HL-60 (cell line): ENCODE results near the gene NR2F2.

ENCODE experiments used
- DNase-seq, 2 experiments: peaks; one replicate each; pipeline ENCODE4 v3.0.0-alpha.2; 2010 to 2020; ENCODE audit warnings: low read depth in 1 of 2, low spot score in 1 of 2
- H3K27ac ChIP-seq: fragments of 250-450 bp; sonication (Bioruptor Pico); replicated peaks from 2 replicates; pipeline ENCODE4 v1.5.1; 2020; ENCODE audit warnings: mild to moderate bottlenecking, moderate library complexity
- H3K27me3 ChIP-seq: fragments of 250-450 bp; sonication (Bioruptor Pico); 2 replicates; pipeline ENCODE4 v1.5.1; 2021; ENCODE audit warnings: mild to moderate bottlenecking, moderate library complexity; ENCODE audit not compliant: insufficient read depth, poor library complexity, severe bottlenecking
- H3K4me3 ChIP-seq: replicated peaks from 2 replicates; pipeline ENCODE4 v1.5.1; 2011; ENCODE audit warnings: mild to moderate bottlenecking, control low read depth, low read length; ENCODE audit not compliant: insufficient read depth
- GABPA ChIP-seq: IDR thresholded peaks from 2 replicates; pipeline ENCODE4 v1.6.1; 2012; ENCODE audit warnings: low read depth
- POLR2AphosphoS5 ChIP-seq: IDR thresholded peaks from 2 replicates; pipeline ENCODE4 v1.6.1; 2012; ENCODE audit warnings: low read depth
- REST ChIP-seq: IDR thresholded peaks from 2 replicates; pipeline ENCODE4 v1.6.1; 2012; ENCODE audit warnings: low read depth; ENCODE audit not compliant: insufficient replicate concordance
- SPI1 ChIP-seq: IDR thresholded peaks from 2 replicates; pipeline ENCODE4 v1.6.1; 2012; ENCODE audit warnings: low read depth, mild to moderate bottlenecking, borderline replicate concordance
- TF ChIP-seq, protein P1 (sequence below): IDR thresholded peaks from one replicate; pipeline ENCODE4 v1.5.1; 2011; ENCODE audit warnings: low read length, control low read depth, inconsistent platforms; ENCODE audit not compliant: insufficient read depth

NR2F2 gene

GRCh38 chr15:96345560-96346399, 15.3 kb downstream of the NR2F2 start:
- H3K27ac ChIP-seq: peak overlapping the region; percentile 17
- H3K4me3 ChIP-seq: peak overlapping the region; percentile 42
- DNase-seq: peak in 1 of 2 experiments; percentile 68
- no peak for TF ChIP-seq GABPA
- TF ChIP-seq, protein P1, sequence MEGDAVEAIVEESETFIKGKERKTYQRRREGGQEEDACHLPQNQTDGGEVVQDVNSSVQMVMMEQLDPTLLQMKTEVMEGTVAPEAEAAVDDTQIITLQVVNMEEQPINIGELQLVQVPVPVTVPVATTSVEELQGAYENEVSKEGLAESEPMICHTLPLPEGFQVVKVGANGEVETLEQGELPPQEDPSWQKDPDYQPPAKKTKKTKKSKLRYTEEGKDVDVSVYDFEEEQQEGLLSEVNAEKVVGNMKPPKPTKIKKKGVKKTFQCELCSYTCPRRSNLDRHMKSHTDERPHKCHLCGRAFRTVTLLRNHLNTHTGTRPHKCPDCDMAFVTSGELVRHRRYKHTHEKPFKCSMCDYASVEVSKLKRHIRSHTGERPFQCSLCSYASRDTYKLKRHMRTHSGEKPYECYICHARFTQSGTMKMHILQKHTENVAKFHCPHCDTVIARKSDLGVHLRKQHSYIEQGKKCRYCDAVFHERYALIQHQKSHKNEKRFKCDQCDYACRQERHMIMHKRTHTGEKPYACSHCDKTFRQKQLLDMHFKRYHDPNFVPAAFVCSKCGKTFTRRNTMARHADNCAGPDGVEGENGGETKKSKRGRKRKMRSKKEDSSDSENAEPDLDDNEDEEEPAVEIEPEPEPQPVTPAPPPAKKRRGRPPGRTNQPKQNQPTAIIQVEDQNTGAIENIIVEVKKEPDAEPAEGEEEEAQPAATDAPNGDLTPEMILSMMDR: peak; percentile 32
- no peaks in the 10 kb centered on the region for H3K27me3 ChIP-seq

DNA sequence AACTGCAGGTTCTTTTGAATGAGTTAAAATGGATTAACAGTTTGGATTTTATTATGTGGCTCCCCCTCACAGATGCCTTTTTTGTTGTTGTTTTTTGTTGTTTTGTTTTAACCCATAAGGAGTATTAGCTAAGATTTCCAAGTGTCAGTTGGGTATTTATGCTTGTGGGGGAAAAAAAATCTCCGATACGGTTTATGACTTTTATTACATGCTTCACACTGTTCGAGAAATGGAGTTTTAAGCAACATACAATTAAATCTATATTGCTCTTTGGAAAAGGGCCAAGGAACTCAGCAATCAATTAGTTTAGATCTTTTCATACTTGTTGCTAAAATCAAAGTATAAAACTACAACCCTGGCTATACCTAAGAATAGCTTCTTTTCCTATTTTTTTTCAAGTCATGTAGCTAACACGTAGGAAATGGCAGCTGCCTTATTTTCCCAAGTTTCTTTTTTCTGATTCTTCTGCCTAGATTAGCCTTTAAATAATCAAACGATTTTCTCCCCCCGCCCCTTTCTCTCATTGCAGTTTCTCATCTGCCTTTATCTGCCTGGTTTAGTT, 16.0 kb downstream of the NR2F2 start:
- H3K4me3 ChIP-seq: no peak overlapping the region
- H3K27ac ChIP-seq: peak overlapping the region; percentile 79
- no peak for DNase-seq
- H3K27me3 ChIP-seq: no peaks in the 10 kb centered on the region
- TF ChIP-seq REST (no peak), SPI1 (no peak), GABPA (no peak), POLR2AphosphoS5 (no peak)
- TF ChIP-seq, protein P1: no peak

- DNase-seq: peak in 1 of 2 experiments; percentile 54
- TF ChIP-seq SPI1 (no peak), GABPA (no peak), REST (no peak), POLR2AphosphoS5 (no peak)
- TF ChIP-seq, protein P1: no peak
- Histone ChIP-seq H3K4me3 (peak overlapping the region; percentile 18), H3K27me3 (no peaks in the 10 kb centered on the region), H3K27ac (peak overlapping the region; percentile 79)
These were observed 16.9 kb downstream of the NR2F2 start for GRCh38 chr15:96347181-96348111.
